Calu3 (cell line): ENCODE measurements around the gene KIF17. TPM values are rescaled to one million over a fixed set of nuclear protein-coding genes. Genes with fewer than 3 reads are reported as not detected.

Experiments used
- BruUV-seq: library from RNA; stranded (reverse); fragments of 400-500 nt; replicated peaks from 2 replicates; lab custom pipeline; 2021; lab: Mats Ljungman, UMichigan
- CTCF ChIA-PET: fragments of 300-600 bp; sonication (Branson Sonifier 250); formaldehyde crosslinking; loops from one replicate; lab custom pipeline; 2022; ENCODE audit warnings: antibody characterized with exemption; lab: Charles Lee
- DNase-seq: peaks from one replicate; pipeline ENCODE4 v3.0.0; 2022
- H3K27ac Mint-ChIP-seq: one replicate; pipeline ENCODE4 v1.8.0; 2022; ENCODE audit warnings: mixed read lengths; ENCODE audit not compliant: unreplicated experiment
- H3K27me3 Mint-ChIP-seq: one replicate; pipeline ENCODE4 v1.8.0; 2022; ENCODE audit warnings: mixed read lengths; ENCODE audit not compliant: unreplicated experiment
- H3K36me3 Mint-ChIP-seq: one replicate; pipeline ENCODE4 v1.8.0; 2022; ENCODE audit warnings: mild to moderate bottlenecking, moderate library complexity, mixed read lengths; ENCODE audit not compliant: insufficient read depth, unreplicated experiment
- H3K4me1 Mint-ChIP-seq: one replicate; pipeline ENCODE4 v1.8.0; 2022; ENCODE audit warnings: mild to moderate bottlenecking, low read depth, mixed read lengths; ENCODE audit not compliant: unreplicated experiment
- H3K4me3 Mint-ChIP-seq: one replicate; pipeline ENCODE4 v1.8.0; 2022; ENCODE audit warnings: mild to moderate bottlenecking, low read depth, moderate library complexity, mixed read lengths; ENCODE audit not compliant: unreplicated experiment
- H3K9me3 Mint-ChIP-seq: one replicate; pipeline ENCODE4 v1.8.0; 2022; ENCODE audit warnings: low read depth, mixed read lengths; ENCODE audit not compliant: unreplicated experiment
- CTCF ChIP-seq: fragments of 200-600 bp; IDR thresholded peaks from one replicate; pipeline ENCODE4 v1.8.0; 2022; ENCODE audit warnings: antibody characterized with exemption; ENCODE audit not compliant: unreplicated experiment
- intact Hi-C: fragments of 100-400 bp; cut with micrococcal nuclease; formaldehyde crosslinking; loops from one replicate; pipeline ENCODE4 v1.10.0; 2022; ENCODE audit not compliant: unreplicated experiment
- total RNA-seq: library from RNA; stranded (reverse); gene quantifications from 2 replicates; pipeline ENCODE4 v1.2.3, GENCODE V29; 2022

KIF17 gene
- total RNA-seq, 1 experiment from 2014 or later, result not detected

- intact Hi-C loops, result loop anchor here (2.0 to 5.0 kb wide), 2 partner anchors 36 to 498 kb away; partner anchors contain the start of gene SH2D5
- peak; percentile 83 for DNase-seq
- peaks cover 11% of the 10 kb centered on the region for H3K4me1 Mint-ChIP-seq
- peaks cover 7% of the 10 kb centered on the region for H3K36me3 Mint-ChIP-seq
- no TSS peak for BruUV-seq
- no peaks in the 10 kb centered on the region for H3K9me3 Mint-ChIP-seq
- peak; percentile 72 for TF ChIP-seq CTCF
- H3K27ac Mint-ChIP-seq, result no peak overlapping the region
- peaks cover 29% of the 10 kb centered on the region for H3K27me3 Mint-ChIP-seq
- peak overlapping the region; percentile 77 for H3K4me3 Mint-ChIP-seq
- CTCF ChIA-PET, result interaction anchor here (0.8 to 2.4 kb wide), 7 partner anchors 10 to 672 kb away, joined by 3 to 22 read pairs (median 4); partner anchors contain the start of genes KIF17 and SH2D5
Measured at GRCh38 chr1:20696397-20697333, 21.1 kb downstream of the KIF17 start.

- no TSS peak for BruUV-seq
- CTCF ChIA-PET, result interaction anchor here (0.9 kb wide), 1 partner anchor 500 kb away, joined by 3 read pairs; no protein-coding TSS in a partner anchor
- peaks cover 7% of the 10 kb centered on the region for H3K36me3 Mint-ChIP-seq
- intact Hi-C loops, result loop anchor here (5.0 kb wide), 1 partner anchor 37 kb away; the partner anchor contains the start of gene SH2D5
- peaks cover 11% of the 10 kb centered on the region for H3K4me1 Mint-ChIP-seq
- no peak for TF ChIP-seq CTCF
- no peak overlapping the region for H3K27ac Mint-ChIP-seq
- peaks cover 29% of the 10 kb centered on the region for H3K27me3 Mint-ChIP-seq
- no peak overlapping the region for H3K4me3 Mint-ChIP-seq
- no peaks in the 10 kb centered on the region for H3K9me3 Mint-ChIP-seq
- no peak for DNase-seq
Measured at GRCh38 chr1:20695515-20695914, 22.3 kb downstream of the KIF17 start.

DNA sequence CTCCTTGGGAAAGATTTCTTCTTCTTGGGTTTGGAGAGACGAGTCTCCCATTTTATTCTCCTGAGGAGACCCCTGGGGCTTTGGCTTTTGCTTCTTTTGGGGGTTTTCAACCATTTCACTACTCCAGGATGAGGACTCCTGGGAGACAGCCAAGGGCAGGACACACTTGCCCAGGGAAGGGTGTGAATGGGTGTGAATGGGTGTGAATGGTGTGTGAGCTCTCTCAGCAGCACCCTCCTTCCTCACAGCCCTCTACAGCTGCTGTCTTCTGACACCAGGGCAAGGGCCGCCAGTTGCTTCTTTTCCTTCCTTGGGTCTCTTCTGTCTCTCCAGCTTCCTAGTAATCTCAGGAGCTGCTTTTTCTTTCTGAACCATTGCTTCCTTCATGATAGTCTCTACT, 24.2 kb downstream of the KIF17 start:
- peaks cover 29% of the 10 kb centered on the region for H3K27me3 Mint-ChIP-seq
- no peaks in the 10 kb centered on the region for H3K9me3 Mint-ChIP-seq
- no TSS peak for BruUV-seq
- no peak overlapping the region for H3K27ac Mint-ChIP-seq
- H3K36me3 Mint-ChIP-seq, result peaks cover 7% of the 10 kb centered on the region
- TF ChIP-seq CTCF, result no peak
- CTCF ChIA-PET, result interaction anchor here (0.5 kb wide), 1 partner anchor 21 kb away, joined by 3 read pairs; no protein-coding TSS in a partner anchor
- H3K4me3 Mint-ChIP-seq, result no peak overlapping the region
- no peak for DNase-seq
- H3K4me1 Mint-ChIP-seq, result peaks cover 11% of the 10 kb centered on the region
- intact Hi-C loops, result no loop called here

DNA sequence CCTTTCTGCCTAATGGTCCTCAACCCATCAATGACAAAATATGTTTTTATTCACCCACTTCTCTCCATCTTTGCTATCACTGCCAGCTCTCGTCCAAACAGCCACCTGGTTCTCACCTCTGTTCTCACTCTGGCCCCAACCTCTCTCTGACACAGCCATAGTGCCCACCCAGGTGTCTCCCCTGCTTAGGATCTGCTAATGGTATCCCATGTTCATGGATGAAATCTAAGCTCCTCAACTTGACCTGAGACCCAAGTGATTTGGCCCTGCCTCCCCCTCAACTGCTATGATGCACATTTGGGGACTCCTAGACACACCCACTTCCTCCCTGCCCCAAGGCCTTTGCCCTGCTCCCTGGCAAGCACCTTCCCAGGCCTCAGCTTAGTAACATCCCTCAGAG, 25.9 kb downstream of the KIF17 start:
- Mint-ChIP-seq H3K9me3 (no peaks in the 10 kb centered on the region), H3K36me3 (peaks cover 7% of the 10 kb centered on the region), H3K27me3 (peaks cover 32% of the 10 kb centered on the region), H3K27ac (no peak overlapping the region), H3K4me1 (peaks cover 11% of the 10 kb centered on the region), H3K4me3 (no peak overlapping the region)
- no peak for DNase-seq
- intact Hi-C loops, result no loop called here
- BruUV-seq, result no TSS peak
- no peak for TF ChIP-seq CTCF
- CTCF ChIA-PET, result no interaction called here
